HG03565 (cell line): ENCODE data around the gene PLVAP.
"Not testable (repeated sequence)": the region's sequence is repeated elsewhere in the genome, so short reads cannot be mapped to it uniquely, and the experiment has no call there.

Experiments
- ATAC-seq: cut with Tn5 transposase; IDR thresholded peaks from one replicate; pipeline ENCODE4 v1.9.1; 2021; ENCODE audit warnings: mild to moderate bottlenecking, moderate library complexity; ENCODE audit not compliant: unreplicated experiment

The PLVAP gene

GRCh38 chr19:17402982-17403855, 26.1 kb upstream of the PLVAP start:
- ATAC-seq = no peak

- no peak for ATAC-seq
Observed at GRCh38 chr19:17401628-17402027, 24.5 kb upstream of the PLVAP start.

GRCh38 chr19:17398902-17399527, 21.9 kb upstream of the PLVAP start:
- no peak for ATAC-seq

DNA sequence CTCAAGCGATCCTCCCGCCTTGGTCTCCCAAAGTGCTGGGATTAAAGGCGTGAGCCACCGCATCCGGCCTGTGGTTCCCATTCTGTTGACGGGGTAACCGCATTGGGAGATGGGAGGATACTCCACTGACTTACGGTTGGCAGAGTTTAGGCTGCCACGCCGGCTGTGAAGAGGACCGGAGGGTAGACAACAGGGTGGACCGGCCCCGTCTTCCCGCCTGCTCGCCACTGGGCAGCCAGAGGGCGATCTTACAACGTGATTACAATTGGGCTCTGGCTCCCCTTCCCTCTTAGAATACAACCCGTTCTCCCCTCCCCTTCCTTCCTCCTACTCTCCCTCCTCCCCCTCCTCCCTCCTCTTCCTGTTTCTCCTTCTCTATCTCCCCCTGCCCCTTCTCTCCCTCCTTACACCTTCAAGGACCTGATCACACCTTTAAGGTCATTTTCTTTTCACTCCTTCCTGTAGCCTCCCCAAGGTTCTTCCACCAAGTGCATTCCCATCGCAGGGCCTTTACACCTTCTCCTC, 17.8 kb upstream of the PLVAP start:
- ATAC-seq = no peak

- no peak for ATAC-seq
Observed at GRCh38 chr19:17393914-17394313, 16.8 kb upstream of the PLVAP start, which contains the start of gene CCDC194. CCDC194 (minus strand) TSS chr19:17394196; CDS start chr19:17394158, 38 bp downstream.

- ATAC-seq = no peak
Observed at GRCh38 chr19:17393002-17393401, 15.9 kb upstream of the PLVAP start.

GRCh38 chr19:17391371-17392151, 14.4 kb upstream of the PLVAP start:
- no peak for ATAC-seq

DNA sequence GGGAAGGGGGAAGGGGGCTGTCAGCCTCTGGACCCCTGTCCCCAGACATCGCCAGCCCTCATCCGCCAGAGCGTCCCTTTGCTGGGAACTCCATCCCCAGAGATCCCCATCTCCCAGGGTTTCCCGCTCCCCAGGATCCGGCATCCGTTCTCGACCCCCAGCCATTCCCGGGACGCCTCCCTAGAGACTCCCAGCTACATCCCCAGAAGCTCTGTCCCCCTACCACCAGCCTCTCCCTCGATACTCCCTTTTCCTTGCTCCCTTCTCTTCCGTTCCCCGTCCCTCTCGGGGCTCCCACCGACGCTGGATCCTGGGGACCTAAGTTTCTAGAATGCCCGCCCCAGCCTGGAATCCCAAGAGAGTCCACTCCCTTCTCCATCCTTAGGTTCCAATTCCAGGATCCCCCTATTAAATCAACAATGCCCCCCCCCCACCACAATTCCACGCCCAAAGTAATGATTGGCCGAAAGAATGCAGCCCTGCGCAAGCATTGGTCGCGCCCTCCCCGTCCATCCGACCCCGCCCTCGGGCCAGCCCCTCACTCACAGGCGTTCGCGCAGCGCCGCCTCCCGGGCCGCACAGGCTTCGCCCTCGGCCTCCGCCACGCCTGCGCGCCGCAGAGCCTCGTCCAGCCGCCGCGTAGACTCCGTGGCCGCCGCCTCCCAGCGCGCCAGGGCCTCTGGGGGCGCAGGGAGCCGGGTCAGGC, 13.7 kb upstream of the PLVAP start:
- peak; percentile 88 for ATAC-seq

GRCh38 chr19:17389957-17390664, 13.0 kb upstream of the PLVAP start:
- no peak for ATAC-seq

GRCh38 chr19:17389288-17389687, 12.1 kb upstream of the PLVAP start:
- no peak for ATAC-seq

GRCh38 chr19:17385878-17386611, 8.9 kb upstream of the PLVAP start:
- no peak for ATAC-seq

DNA sequence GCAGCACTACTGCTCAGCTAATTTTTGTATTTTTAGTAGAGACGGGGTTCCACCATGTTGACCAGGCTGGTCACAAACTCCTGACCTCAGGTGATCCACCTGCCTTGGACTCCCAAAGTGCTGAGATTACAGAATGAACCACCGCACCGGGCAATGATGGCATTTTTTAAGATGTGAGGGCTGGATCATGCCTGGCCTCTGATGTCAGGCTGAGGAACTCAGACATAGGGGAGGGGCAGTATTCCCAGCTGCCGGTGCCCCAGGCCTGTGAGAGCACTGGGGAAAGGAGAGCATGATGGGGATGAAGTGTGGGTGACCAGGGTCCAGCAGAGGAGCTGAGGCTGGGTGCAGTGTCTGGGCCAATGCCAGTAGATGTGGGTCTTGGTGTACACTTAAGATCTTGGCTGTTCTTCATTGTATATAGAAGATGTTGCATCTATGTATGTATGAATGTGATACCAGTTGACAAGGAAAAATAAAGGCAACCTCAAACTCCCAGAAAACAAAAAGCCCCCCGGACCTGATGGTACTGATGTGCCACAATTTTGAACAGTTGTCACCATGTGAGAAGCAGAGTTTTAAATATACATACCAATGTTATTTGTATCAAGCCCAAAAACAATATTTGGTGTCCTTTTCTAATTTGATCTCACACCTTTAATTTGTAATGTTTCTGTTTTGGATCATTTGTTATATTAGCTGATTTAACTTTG, 3.4 kb upstream of the PLVAP start:
- no peak for ATAC-seq

DNA sequence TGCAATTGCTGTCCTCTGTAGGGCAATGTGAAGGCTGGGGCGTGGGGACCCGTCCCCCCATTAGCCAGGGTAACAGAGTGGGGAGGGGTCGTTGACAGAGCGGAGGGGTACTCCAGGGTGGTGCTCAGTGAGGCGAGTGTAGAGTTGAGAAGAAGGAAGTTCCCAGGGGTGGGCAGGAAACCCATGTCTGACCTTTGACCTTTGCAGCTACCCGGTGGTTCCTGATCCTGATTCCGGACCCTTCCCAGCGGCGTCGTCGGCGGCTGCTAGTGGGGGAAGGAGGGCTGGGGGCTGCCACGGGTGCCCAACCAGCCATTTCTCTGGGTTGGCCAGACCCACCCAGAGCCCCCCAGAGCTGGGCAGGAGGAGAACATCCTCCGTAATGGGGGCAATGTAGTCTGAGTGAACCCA, 2.1 kb upstream of the PLVAP start:
- no peak for ATAC-seq

DNA sequence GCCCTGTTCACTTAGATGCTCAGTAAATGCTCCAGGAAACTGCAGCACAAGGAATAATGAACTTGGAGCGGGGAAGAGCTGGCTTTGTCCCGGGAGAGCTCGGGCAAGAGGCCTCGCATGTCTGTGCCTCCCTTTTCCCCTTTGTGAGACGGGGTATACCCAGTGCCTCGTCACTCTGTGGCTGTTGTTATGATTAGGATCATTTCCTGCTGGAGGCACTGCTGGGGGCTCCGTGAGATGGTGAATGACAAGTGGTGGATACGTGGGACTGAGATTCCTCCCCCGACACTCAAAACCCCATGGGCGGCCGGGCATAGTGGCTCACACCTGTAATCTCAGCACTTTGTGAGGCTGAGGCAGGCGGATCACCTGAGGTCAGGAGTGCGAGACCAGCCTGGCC, 1.1 kb upstream of the PLVAP start:
- no peak for ATAC-seq

- peak; percentile 88 for ATAC-seq
Observed at GRCh38 chr19:17370026-17370587, 7.0 kb downstream of the PLVAP start.

- ATAC-seq = no peak
Observed at GRCh38 chr19:17365361-17365760, 11.8 kb downstream of the PLVAP start.

DNA sequence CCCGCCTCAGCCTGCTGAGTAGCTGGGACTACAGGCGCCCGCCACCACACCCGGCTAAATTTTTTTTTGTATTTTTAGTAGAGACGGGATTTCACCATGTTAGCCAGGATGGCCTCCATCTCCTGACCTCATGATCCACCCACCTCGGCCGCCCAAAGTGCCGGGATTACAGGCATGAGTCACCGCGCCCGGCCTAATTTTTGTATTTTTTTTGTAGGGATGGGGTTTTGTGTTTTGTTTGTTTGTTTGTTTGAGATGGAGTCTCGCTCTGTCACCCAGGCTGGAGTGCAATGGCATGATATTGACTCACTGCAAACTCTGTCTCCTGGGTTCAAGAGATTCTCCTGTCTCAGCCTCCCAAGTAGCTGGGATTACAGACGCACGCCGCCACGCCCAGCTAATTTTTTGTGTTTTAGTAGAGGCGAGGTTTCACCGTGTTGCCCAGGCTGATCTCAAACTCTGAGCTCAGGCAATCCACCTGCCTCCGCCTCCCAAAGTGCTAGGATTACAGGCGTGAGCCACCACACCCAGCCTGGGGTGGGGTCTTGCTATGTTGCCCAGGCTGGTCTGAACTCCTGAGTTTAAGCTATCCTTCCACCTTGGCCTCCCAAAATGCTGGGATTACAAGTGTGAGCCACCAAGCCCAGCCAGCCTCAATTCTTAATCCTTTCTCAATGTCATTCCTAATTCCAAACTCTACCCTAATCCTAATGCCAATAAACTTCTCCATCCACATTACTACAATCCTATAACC, 13.1 kb downstream of the PLVAP start:
- not testable (repeated sequence) for ATAC-seq
